ENCODE results near the gene SLC25A39.
"Not testable (repeated sequence)": the region's sequence is repeated elsewhere in the genome, so short reads cannot be mapped to it uniquely, and the experiment has no call there.

GRCh38 chr17:44340553-44340952, 15.9 kb upstream of the SLC25A39 start:
- TF ChIP-seq SAP130 (CRISPR knock-in tag; IDR thresholded peaks at IDR 0.05; ENCODE audit: low read depth); FOXK1 (CRISPR knock-in tag; IDR thresholded peaks at IDR 0.05; ENCODE audit: borderline replicate concordance, low read depth); EEA1 (CRISPR knock-in tag; IDR thresholded peaks at IDR 0.05; ENCODE audit: borderline replicate concordance); CTCF (CRISPR knock-in tag; IDR thresholded peaks at IDR 0.05); ZKSCAN8 (CRISPR knock-in tag; IDR thresholded peaks at IDR 0.05; ENCODE audit: borderline replicate concordance); TFAP4 (IDR thresholded peaks at IDR 0.05; ENCODE audit: borderline replicate concordance, low read depth); PAWR (CRISPR knock-in tag; IDR thresholded peaks at IDR 0.05; ENCODE audit: borderline replicate concordance); NR2F6 (IDR thresholded peaks at IDR 0.05); NR2F6 (CRISPR knock-in tag; IDR thresholded peaks at IDR 0.05); ZNF17 (CRISPR knock-in tag; IDR thresholded peaks at IDR 0.05): not testable (repeated sequence)
